Measurements from ENCODE around the gene OR2T11. TPM values are rescaled to one million over a fixed set of nuclear protein-coding genes. Genes with fewer than 3 reads are reported as not detected.
"Not testable (repeated sequence)": the region's sequence is repeated elsewhere in the genome, so short reads cannot be mapped to it uniquely, and the experiment has no call there.

The OR2T11 gene, protein sequence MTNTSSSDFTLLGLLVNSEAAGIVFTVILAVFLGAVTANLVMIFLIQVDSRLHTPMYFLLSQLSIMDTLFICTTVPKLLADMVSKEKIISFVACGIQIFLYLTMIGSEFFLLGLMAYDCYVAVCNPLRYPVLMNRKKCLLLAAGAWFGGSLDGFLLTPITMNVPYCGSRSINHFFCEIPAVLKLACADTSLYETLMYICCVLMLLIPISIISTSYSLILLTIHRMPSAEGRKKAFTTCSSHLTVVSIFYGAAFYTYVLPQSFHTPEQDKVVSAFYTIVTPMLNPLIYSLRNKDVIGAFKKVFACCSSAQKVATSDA
- total RNA-seq (2016; rRNA removed; fragmentation: Illumina TruSeq; extraction: Trizol), result not detected in 2 replicates
- total RNA-seq (2016; cell fraction: cytosol; rRNA removed; fragmentation: Illumina TruSeq; extraction: Trizol; ENCODE audit: low read depth), result not detected in 2 replicates
- total RNA-seq (2016; cell fraction: insoluble cytoplasmic fraction; rRNA removed; fragmentation: Illumina TruSeq; extraction: Trizol), result not detected in 2 replicates
- total RNA-seq (2016; cell fraction: membrane; rRNA removed; fragmentation: Illumina TruSeq; extraction: Trizol), result not detected in 2 replicates
- total RNA-seq (2016; cell fraction: nucleus; rRNA removed; fragmentation: Illumina TruSeq; extraction: Trizol), result not detected in 2 replicates
- not detected in 2 replicates for polyA plus RNA-seq (2011; rRNA removed)
- polyA plus RNA-seq (2011; cell fraction: cytosol; rRNA removed), result not detected in 2 replicates
- not detected in 2 replicates for polyA plus RNA-seq (2011; cell fraction: nucleus; rRNA removed)
- polyA plus RNA-seq (2012), result not detected in 2 replicates
- polyA plus RNA-seq (2016; cell fraction: cytosol; fragmentation: Illumina TruSeq; extraction: Trizol; ENCODE audit: low read depth), result not detected in 2 replicates
- polyA plus RNA-seq (2016; cell fraction: insoluble cytoplasmic fraction; fragmentation: Illumina TruSeq; extraction: Trizol; ENCODE audit: low read depth), result not detected in 2 replicates
- polyA plus RNA-seq (2016; cell fraction: membrane; fragmentation: Illumina TruSeq; extraction: Trizol; ENCODE audit: low read depth), result not detected in 2 replicates
- not detected in 2 replicates for polyA plus RNA-seq (2016; cell fraction: nucleus; fragmentation: Illumina TruSeq; extraction: Trizol; ENCODE audit: insufficient read depth, low read depth)
- not detected in 2 replicates for polyA minus RNA-seq (2011; rRNA and poly(A)+ RNA removed; ENCODE audit: low replicate concordance)
- not detected in 2 replicates for polyA minus RNA-seq (2011; cell fraction: cytosol; rRNA and poly(A)+ RNA removed)
- polyA minus RNA-seq (2011; cell fraction: nucleus; rRNA and poly(A)+ RNA removed), result not detected in 2 replicates
- not detected for Bru-seq, nascent RNA
- not detected for BruChase-seq, experiment 1, labeled RNA remaining after a 6-hour chase
- not detected for BruChase-seq, experiment 2, labeled RNA remaining after a 2-hour chase
- long read RNA-seq, experiment 1, result 0 reads
- long read RNA-seq, experiment 2, result 0 reads

GRCh38 chr1:248634991-248635390 is at the start of gene OR2T11:
Gene OR2T11, minus strand, starts transcription at chr1:248635091. Its CDS starts 7,963 bp downstream, at chr1:248627128.
- H4K20me1 ChIP-seq (ENCODE audit: insufficient read depth, low read length); POLR2A ChIA-PET; BruUV-seq (replicated peaks); CTCF ChIA-PET (ENCODE audit: low intra/inter-chr PET ratio, low total read pairs); ATAC-seq; H3K4me3 ChIP-seq (replicated peaks in 1 of 3; ENCODE audit: insufficient read depth in 1 of 3, low read depth in 2 of 3, low read length in 3 of 3); H3K36me3 ChIP-seq (replicated peaks in 1 of 2; ENCODE audit: control insufficient read depth in 1 of 2, insufficient read depth in 2 of 2, low read length in 2 of 2); H3K27me3 ChIP-seq (ENCODE audit: control insufficient read depth in 1 of 2, insufficient read depth in 2 of 2, low read length in 2 of 2); H3K9ac ChIP-seq (ENCODE audit: insufficient read depth, low read depth, low read length); DNase-seq (ENCODE audit: low spot score); H2AFZ ChIP-seq (ENCODE audit: low read length); FAIRE-seq; intact Hi-C loops (cut with micrococcal nuclease; ENCODE audit: unreplicated experiment); H3K27ac ChIP-seq (ENCODE audit: extremely low read length, insufficient read depth, low read length); H3K9me3 ChIP-seq (ENCODE audit: low read length); H3K4me2 ChIP-seq (ENCODE audit: low read depth, low read length); H3K4me1 ChIP-seq (ENCODE audit: insufficient read depth, low read length); H3K79me2 ChIP-seq (ENCODE audit: insufficient read depth, low read length); in situ Hi-C loops (cut with HindIII; ENCODE audit: extremely low pct_ligation_motif_present, low pct_unique_long_range_greater_than_20kb): not testable (repeated sequence)
- no CpG with 5 or more reads among the region's 2 CpGs for WGBS (ENCODE audit: low lambda C conversion rate)

DNA sequence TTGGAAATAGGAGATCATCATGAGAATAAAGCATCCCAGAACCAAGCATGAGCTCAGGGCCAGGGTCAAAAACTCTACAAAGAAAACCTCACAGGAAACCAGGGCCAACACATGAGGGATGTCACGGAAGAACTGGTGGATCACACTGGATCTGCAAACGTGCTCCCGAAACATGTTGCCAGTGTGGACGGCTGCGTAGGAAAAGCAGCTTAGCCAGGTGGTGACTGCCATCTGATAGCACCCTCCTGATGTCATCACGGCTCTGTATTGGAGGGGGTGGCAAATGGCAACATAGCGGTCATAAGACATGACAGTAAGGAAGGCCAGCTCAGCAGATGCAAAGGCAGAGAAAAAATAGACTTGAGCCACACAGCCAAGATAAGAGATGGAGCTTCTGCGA is 46.8 kb upstream of the OR2T11 start:
- DNase-seq (ENCODE audit: low spot score) (no peak), ATAC-seq (no peak), FAIRE-seq (no peak)
- in situ Hi-C loops (cut with HindIII; ENCODE audit: extremely low pct_ligation_motif_present, low pct_unique_long_range_greater_than_20kb) (no loop called here), intact Hi-C loops (cut with micrococcal nuclease; ENCODE audit: unreplicated experiment) (no loop called here)
- H3K36me3 ChIP-seq (replicated peaks in 1 of 2; ENCODE audit: control insufficient read depth in 1 of 2, insufficient read depth in 2 of 2, low read length in 2 of 2), result no peaks in the 10 kb centered on the region
- no peak overlapping the region for H3K9ac ChIP-seq (ENCODE audit: insufficient read depth, low read depth, low read length)
- CTCF ChIA-PET (ENCODE audit: low intra/inter-chr PET ratio, low total read pairs), result no interaction called here
- WGBS (ENCODE audit: low lambda C conversion rate), result 44% methylated on average over 8 of the region's 8 CpGs
- no TSS peak for BruUV-seq (replicated peaks)
- no peak overlapping the region for H3K27ac ChIP-seq (ENCODE audit: extremely low read length, insufficient read depth, low read length)
- no peak overlapping the region for H3K4me3 ChIP-seq (replicated peaks in 1 of 3; ENCODE audit: insufficient read depth in 1 of 3, low read depth in 2 of 3, low read length in 3 of 3)
- H4K20me1 ChIP-seq (ENCODE audit: insufficient read depth, low read length), result no peaks in the 10 kb centered on the region
- no peaks in the 10 kb centered on the region for H3K4me1 ChIP-seq (ENCODE audit: insufficient read depth, low read length)
- H3K9me3 ChIP-seq (ENCODE audit: low read length), result no peaks in the 10 kb centered on the region
- H3K79me2 ChIP-seq (ENCODE audit: insufficient read depth, low read length), result no peaks in the 10 kb centered on the region
- no peaks in the 10 kb centered on the region for H3K27me3 ChIP-seq (ENCODE audit: control insufficient read depth in 1 of 2, insufficient read depth in 2 of 2, low read length in 2 of 2)
- H2AFZ ChIP-seq (ENCODE audit: low read length), result no peak overlapping the region
- POLR2A ChIA-PET, result no interaction called here
- no peak overlapping the region for H3K4me2 ChIP-seq (ENCODE audit: low read depth, low read length)
- no peak for TF ChIP-seq XBP1 (CRISPR knock-in tag; IDR thresholded peaks at IDR 0.05)
- TF ChIP-seq ZNF597 (CRISPR knock-in tag; IDR thresholded peaks at IDR 0.05), result no peak
- TF ChIP-seq ZNF891 (CRISPR knock-in tag; IDR thresholded peaks at IDR 0.05), result no peak
- TF ChIP-seq ZNF580 (CRISPR knock-in tag; IDR thresholded peaks at IDR 0.05; ENCODE audit: borderline replicate concordance, low read depth), result no peak
- TF ChIP-seq SP1 (IDR thresholded peaks at IDR 0.05), result no peak
- TF ChIP-seq SP1 (CRISPR knock-in tag; IDR thresholded peaks at IDR 0.05), result no peak
- TF ChIP-seq HOXA3 (CRISPR knock-in tag; IDR thresholded peaks at IDR 0.05), result no peak
- TF ChIP-seq ZFAT (CRISPR knock-in tag; conservative IDR thresholded peaks at IDR 0.05), result no peak
- TF ChIP-seq MAFK (conservative IDR thresholded peaks at IDR 0.05 in 1 of 2, IDR thresholded peaks at IDR 0.05 in 1 of 2; ENCODE audit: low read length in 2 of 2), result no peak
